ENCODE measurements around the gene CCDC106.

DNA sequence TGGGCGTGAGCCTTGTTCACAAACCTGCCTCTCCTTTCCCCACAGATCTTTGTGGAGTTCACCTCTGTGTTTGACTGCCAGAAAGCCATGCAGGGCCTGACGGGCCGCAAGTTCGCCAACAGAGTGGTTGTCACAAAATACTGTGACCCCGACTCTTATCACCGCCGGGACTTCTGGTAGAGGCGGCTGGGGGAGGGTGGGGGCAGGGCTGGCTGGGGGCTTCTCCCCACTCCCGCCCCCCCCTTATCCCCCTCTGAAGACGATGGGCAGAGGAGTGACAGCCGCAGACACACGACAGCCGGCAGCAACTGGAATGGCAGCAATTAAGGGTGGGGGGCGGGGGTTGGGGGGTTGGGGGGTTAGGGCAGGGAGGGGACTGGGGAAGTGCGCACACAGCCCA is 25.9 kb downstream of the CCDC106 start:
- TF ChIP-seq, protein P1, sequence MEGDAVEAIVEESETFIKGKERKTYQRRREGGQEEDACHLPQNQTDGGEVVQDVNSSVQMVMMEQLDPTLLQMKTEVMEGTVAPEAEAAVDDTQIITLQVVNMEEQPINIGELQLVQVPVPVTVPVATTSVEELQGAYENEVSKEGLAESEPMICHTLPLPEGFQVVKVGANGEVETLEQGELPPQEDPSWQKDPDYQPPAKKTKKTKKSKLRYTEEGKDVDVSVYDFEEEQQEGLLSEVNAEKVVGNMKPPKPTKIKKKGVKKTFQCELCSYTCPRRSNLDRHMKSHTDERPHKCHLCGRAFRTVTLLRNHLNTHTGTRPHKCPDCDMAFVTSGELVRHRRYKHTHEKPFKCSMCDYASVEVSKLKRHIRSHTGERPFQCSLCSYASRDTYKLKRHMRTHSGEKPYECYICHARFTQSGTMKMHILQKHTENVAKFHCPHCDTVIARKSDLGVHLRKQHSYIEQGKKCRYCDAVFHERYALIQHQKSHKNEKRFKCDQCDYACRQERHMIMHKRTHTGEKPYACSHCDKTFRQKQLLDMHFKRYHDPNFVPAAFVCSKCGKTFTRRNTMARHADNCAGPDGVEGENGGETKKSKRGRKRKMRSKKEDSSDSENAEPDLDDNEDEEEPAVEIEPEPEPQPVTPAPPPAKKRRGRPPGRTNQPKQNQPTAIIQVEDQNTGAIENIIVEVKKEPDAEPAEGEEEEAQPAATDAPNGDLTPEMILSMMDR (conservative IDR thresholded peaks at IDR 0.05; ENCODE audit: low read depth, low read length): no peak
- no peak for TF ChIP-seq SMC3 (IDR thresholded peaks at IDR 0.05; ENCODE audit: low read depth, low read length)

Data from IMR-90 (cell line).